NCI-H2196 treated with DMSO at 0.1 percent for 48 hours (cell line): ENCODE results near the gene KRTAP5-3.

ENCODE experiments used
- DNase-seq: peaks from one replicate; lab custom pipeline; 2025; ENCODE audit not compliant: unreplicated experiment; lab: John Stamatoyannopoulos, UW

KRTAP5-3 gene

DNA sequence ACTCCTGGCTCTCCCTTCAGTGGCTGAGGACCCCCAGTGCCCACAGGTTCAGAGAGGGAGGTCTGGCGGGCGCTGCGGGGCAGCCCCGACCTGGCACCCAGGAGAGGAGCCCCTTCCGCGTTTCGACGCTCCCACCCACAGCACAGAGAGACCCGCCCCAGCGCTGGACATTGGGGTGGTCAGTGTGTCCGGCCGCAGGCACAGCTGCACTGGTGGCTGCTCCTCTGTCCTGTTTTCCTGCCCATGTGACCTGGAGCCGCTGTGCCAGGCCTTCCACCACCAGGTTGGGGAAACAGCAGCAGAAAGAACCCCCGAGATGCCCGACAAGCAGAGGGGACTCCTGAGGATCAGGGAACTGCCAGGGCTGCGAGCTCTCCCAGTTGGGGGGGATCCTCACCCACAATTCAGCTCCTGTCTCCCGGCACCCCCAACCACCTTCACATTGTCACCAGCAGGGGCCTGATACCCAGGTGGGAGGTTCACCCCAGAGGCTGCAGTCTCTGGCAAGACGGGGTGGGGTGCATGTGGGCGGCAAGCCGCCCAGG is 35.0 kb upstream of the KRTAP5-3 start:
- DNase-seq = no peak

DNA sequence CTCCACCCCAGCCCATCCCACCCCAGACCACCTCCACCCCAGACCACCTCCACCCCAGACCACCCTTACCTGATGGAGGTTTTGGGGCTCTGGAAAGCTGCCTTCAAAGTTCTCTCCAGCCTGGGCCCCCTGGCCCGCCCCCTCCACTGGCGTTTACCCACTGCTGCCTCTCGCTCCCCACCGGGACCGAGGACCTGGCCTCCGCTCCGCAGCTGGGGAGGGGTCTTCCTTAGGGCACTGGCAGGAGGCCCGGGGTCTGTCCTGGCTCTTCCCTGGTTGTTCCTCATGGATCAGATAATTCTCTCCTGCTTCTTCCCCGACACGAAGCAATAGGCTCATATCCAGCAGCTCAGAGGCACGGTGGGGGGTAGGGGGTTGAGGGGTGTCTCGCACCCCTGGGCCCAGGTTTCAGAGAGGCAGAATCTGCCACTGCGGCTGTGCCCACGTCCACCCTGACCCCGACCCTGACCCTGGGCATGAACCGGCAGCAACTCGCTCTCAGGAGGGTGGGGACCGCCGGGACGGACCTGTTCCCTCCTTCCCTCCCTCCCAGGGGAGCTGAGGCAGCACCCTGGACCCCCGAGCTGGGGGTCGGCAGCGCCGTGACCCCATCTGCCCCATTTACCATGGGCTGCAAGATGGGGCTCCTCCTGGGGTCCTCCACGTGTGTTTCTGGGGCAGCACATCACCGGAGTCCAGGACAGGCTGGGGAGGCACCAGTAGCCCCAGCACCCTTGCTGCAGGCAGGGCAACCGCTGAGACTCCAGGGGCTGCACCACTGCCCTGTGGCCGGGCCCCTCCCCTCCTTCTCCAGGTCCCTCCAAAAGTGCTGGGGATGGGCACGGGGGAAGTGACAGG is 34.3 kb upstream of the KRTAP5-3 start:
- no peak for DNase-seq

DNA sequence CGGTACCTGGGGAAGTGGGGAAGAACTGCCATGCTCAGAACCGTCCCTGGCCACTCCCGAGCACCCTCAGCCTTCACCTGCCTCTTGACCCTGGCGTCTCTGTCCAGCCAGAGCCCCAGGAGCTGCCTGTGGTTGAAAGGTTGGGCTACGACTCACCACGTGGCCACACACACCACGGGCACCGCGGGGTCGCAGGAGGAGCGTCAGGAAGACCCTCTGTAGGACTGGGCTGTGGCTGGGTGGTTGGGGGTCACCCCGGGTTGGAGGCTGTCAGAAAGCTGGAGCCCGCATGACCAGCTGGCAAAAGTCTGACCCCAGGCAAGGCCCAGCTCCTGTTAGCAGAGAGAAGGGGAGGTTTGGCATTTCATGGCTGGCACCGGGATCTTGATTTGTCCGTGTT is 32.8 kb upstream of the KRTAP5-3 start:
- DNase-seq = no peak

DNA sequence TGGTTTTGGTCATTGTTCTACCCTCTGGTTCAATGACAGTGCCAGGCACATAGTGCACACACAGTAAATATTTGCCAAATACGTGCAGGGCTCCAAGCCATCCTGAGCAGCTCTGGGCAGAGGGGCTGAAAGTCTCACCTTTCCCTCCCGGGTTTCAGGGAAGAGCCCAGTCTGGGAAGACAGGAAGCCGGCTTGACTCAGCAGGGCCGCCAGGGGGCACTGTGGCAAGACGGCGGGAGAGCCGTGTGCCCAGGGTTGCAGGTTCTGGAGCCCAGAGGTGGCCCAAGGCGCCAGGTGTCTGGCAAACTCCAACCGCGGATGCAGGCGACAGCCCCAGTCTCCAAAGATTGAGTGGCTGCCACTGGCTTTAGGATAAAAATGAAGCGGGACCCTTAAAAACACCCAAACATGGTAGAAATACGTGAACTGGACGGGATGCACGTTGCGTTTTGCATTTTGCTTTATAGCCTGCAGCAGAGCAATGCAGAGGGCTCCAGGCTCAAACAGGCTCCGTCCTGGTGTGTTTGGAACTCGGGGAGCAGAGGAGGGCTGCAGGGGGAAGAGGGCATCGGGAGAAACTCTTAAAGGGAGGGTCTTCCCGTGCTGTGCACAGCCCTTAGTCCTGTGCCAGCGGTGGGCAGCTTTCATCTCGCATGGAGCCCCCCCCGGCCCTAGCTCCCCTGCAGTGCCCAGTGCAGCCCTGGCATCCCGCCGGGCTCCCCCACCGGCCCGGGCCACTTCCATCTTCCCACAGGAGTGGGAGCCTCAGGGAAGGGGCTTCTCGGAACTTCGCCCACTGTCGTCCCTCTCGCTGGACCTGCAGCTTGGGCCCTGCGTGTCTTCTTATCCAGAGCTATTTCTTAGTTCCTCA is 32.0 kb upstream of the KRTAP5-3 start:
- no peak for DNase-seq

- no peak for DNase-seq
Measured at GRCh38 chr11:1639666-1640065, 31.4 kb upstream of the KRTAP5-3 start.

GRCh38 chr11:1639102-1639620 is 30.9 kb upstream of the KRTAP5-3 start:
- no peak for DNase-seq

DNA sequence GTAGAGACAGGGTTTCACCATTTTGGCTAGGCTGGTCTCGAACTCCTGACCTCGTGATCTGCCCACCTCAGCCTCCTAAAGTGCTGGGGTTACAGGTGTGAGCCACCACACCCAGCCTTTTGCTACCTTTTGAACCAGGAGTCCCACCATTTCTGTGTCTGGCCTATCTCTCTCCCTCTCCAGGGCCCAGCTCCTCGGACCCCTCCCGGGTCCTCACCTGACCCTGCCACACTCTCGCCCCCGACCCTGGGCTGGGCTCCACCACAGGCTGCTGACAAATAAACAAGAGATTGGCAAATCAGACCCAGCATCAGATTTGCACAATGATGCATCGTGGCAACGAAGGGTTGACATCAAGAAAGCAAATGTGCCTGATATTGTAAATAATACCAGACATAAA is 30.1 kb upstream of the KRTAP5-3 start:
- DNase-seq = no peak

- DNase-seq = no peak
Measured at GRCh38 chr11:1637628-1638027, 29.4 kb upstream of the KRTAP5-3 start.

DNA sequence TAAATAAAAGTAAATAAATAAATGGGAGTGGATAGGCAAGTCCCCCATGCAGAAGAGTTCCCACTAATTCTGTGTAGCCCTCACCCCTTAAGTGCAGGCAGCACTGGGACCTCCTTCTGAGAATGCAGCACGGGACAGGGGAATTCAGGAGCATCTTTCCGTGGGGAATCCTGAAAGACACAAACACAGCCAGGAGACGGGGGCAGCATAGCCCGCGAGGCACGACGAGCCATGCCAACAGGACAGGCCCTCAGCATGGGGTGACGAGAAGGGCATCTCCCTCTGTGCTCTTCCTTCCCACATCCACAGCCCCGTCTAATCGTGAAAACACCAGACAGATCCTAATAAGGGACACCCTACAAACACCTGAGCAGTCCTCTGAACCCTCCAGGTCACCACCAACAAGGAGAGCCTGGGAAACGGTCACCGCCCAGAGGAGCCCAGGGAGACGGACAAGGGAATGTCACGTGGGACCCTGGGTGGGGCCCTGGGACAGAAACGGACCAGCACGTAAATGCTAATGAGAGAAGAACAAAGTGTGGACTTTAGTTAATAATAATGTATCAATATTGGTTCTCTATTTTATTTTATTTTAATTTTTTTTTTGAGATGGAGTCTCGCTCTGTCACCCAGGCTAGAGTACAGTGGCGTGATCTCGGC is 28.2 kb upstream of the KRTAP5-3 start:
- no peak for DNase-seq

DNA sequence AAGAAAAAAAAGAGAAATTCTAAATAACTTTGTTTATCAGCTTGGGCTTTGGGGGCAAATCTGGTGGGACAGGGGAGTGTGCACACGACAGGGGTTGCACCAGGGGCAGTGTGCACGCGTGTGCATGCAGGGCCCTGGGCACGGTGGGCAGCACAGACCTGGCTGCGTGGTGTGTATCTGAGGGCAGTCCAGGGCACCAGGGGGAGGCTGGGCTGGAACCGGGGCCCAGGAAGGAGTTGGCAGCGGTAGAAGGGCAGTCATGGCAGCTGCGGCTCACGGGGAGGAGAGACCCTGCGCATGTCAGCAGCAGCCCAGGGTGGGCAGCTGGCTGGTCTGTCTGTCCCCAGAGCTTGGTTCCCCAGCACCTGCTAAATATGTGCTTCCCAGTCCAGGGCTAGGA is 25.6 kb upstream of the KRTAP5-3 start:
- no peak for DNase-seq

DNA sequence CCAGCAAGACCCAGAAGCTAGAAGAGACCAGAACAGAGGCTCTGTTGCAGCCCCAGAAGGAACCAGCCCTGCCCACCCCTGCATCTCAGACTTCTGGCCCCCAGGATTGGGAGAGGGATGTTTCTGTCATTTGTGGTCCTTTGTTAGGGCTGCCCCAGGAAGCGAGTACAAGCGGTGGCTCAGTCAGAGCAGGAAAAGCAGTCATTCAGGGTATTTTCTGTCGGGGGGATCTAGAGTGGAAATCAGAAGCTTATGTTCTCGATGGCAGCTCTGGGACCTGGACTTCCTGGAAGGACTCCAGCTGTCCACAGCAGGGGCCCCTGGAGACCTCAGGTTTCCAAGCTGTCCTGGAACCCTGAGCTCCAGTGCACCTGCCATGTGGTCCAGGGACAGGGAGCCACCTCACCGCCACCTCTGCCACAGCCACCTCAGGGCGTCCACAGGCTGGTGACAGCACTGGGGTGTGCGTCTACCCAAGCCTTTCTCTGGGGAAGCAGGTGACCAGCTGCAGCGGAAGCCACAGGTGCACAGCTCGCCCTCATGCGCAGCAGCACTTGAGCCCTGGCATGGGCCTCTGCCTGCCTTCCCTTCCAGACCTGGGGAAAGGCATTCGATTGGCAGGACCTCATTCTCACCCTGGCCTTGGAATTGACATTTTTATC is 23.9 kb upstream of the KRTAP5-3 start:
- DNase-seq = no peak

GRCh38 chr11:1631066-1631568 is 22.9 kb upstream of the KRTAP5-3 start:
- DNase-seq = no peak

- DNase-seq = no peak
Measured at GRCh38 chr11:1630271-1630670, 22.0 kb upstream of the KRTAP5-3 start.

DNA sequence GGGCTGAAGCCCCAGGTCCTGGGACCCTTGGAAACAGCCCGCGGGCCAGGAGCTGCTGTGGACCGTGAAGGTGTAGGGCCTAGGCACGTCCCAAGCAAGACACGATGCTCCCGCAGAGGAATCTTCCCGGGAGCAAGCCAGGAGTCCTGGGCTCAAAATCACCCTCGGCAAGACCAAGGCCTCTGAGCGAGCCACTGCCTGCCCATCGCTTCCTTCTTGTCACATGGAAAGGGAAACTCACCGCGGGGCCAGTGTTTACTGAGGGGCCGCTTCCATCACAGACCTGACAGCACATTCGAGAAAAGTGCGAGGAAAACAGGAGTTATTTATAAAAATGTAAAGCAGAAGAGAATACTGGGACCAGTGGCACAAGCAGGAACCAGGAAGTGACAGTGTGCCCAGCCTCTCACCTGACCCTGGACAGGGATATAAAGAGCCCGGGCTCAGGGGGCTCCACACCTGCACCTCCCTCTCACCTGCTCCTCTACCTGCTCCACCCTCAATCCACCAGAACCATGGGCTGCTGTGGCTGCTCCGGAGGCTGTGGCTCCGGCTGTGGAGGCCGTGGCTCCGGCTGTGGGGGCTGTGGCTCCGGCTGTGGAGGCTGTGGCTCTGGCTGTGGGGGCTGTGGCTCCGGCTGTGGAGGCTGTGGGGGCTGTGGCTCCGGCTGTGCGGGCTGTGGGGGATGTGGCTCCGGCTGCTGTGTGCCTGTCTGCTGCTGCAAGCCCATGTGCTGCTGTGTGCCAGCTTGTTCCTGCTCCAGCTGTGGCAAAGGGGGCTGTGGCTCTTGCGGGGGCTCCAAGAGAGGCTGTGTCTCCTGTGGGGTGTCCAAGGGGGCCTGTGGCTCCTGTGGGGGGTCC is 21.3 kb upstream of the KRTAP5-3 start, which contains the start of gene KRTAP5-5:
KRTAP5-5 (plus strand) TSS at position 450 of the 860 bp plus-strand sequence; CDS start at position 516, 66 bp downstream.
- DNase-seq = no peak

DNA sequence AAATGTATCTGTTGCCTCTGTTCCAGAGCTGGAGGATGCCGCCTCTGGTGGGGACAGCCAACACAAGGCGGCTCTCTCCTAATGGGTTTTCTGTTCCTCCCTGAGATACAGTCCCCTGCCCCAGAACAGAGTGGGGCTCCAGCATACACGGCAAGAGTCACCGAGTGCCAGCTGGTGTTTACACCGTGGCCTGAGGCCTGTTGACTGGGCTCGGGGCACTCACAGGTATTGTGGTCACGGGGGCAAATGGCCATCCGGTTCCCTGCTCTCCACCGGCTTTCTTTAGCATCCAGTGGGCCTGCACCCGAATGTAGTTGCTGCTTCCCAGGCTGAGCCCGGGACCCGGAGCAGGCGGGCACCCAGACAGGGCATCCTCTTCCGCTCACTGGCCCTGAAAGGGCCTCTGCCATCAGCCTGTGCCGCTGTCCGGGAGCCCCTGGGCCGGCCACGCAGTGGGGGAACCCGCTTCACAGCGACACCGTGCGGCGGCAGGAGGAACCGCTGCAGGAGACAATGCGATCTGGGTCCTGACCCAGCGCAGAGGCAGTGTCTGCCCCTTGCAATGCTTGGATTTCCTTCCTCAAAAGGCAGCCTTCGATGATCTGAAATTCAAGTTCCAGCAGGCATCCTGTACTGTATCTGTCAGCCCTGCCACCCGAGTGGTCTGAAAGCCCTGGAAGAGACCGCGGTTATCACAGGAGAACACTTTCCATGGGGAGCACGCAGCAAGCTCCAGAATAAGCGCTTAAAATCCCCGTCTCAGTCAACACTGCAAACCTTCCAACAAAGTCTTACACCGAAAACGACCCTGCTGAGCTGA is 20.5 kb upstream of the KRTAP5-3 start:
- DNase-seq = no peak

GRCh38 chr11:1625541-1625940 is 17.3 kb upstream of the KRTAP5-3 start:
- DNase-seq = no peak

GRCh38 chr11:1624621-1625020 is 16.4 kb upstream of the KRTAP5-3 start:
- DNase-seq = no peak

DNA sequence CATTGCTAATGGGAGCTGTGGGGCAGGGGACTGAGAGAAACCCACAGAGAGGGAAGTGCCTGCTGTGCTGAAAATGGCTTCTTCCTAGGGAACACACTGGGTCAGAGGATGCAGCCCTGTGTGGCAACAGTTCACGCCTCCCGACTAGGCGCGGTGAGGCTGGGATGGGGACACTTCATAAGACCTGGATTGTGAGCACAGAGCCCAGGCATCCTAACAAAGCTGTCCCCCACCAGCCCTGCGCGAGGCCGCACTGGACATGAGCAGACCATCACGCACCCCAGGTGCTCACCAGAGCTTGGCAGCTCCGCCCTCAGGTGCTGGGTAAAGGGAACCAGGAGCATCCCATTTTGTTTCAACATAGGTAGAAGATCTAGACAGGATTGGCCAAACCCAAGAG is 15.5 kb upstream of the KRTAP5-3 start:
- no peak for DNase-seq
